GM12865 (cell line): ENCODE results near the gene ACOX3.

Experiments
- DNase-seq: peaks from one replicate; pipeline ENCODE4 v3.0.0; 2010; ENCODE audit warnings: low read depth
- H3K4me3 ChIP-seq: 2 replicates; pipeline ENCODE4 v1.5.1; 2011; ENCODE audit warnings: mild to moderate bottlenecking, low read depth, low read length, control low read depth
- CTCF ChIP-seq: IDR thresholded peaks from 2 replicates; pipeline ENCODE4 v1.5.1; 2011; ENCODE audit warnings: low read length, control low read depth, low read depth, inconsistent platforms; ENCODE audit not compliant: insufficient read depth; ENCODE audit errors: missing control alignments

The ACOX3 gene

DNA sequence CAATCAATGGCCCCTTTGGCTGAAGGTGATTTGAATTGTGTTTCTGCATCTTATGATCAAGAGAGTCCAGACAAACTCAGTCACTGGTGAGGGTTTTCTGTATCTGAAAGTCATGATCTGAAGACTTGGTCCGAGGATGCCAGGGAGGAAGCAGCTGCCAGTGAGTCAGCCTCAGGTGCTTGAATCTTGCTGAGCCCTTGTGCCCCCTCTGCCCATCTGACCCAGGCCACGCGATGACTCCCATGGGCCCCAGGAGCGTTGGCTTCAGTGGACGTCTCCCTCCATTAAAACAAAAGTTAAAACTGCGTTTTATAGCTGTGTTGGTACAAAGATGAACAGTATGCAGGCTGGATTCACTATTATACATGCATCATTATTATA, 109.0 kb downstream of the ACOX3 start:
- DNase-seq = no peak
- TF ChIP-seq CTCF = no peak
- H3K4me3 ChIP-seq = no peak overlapping the region

DNA sequence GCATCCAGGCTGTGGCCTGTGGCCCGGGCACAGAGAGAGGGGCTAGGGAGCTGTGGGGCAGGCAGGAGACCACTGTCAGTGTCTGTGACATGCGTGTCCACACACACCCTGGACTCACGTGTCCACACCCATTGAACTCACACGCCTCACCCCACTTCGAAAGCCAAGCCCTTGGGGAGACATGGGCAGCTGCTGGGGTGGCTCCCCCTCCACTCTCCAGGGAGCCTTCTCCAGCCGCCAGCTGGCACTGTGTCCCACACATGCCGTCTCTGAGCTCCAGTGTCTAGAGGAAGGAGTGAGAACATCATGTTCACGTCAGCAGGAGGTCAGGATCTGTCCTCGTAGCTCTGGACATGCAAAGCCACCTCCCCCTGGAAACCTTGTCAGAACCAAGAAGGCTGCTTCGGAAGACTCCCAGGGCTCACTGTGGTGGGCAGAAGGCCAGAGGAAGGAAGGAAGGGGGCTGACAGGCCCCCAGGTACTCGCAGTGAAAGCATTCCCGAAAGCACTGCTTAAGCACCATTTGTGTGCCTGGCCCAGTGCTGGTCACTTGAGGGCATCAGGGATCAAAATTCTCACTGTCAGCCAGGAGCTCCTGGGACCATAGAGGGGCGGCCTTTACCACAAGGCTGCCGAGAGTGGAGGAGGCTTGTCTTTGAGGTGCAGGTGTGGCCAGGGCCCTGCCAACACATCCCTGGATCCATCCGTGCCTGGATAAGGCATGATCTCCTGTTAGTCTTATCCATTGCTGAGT, 109.5 kb downstream of the ACOX3 start:
- TF ChIP-seq CTCF = no peak
- DNase-seq = no peak
- H3K4me3 ChIP-seq = no peak overlapping the region

DNA sequence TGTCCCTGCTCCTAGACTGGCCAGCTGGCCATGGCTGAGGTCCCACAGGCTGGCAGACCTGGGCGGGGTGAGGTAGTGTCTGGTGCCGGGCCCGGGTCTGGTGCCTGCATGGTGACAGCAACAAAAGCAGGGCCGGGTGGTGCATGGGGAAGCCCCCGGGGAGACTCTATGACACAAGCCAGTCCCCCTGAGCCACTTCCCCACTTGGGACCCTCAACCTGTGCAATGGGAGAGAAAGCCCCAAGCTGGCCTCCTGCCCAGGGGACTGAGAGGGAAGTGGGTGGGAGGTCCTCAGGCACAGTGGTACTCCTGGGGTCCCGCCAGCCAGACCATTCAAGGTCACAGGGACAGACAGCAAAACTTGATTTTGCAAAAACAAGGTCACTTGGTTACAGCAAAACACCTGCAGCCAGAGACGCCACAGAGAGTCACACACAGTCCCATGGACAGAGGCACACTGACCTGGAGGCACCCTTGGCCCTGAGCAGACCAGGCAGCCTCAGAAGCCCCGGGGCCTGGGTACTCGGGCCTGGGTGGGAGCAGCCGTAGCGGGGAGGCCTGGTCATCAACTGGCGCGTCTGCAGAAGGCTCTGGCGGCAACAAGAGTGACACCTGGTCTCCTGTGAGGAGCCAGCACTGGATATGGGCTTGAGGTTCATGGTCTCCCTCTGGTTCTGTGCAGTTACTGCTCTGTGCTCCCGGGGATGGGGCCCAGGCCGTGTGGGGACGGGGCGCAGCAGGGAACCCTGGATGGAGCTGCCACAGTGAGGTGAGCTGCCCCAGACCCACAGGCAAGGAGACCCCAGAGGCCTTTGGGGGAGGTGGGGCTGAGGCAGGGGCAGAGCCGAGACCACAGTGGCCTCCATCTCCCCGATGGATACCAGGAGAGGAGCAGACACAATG, 110.4 kb downstream of the ACOX3 start:
- TF ChIP-seq CTCF = no peak
- DNase-seq = no peak
- H3K4me3 ChIP-seq = no peak overlapping the region

DNA sequence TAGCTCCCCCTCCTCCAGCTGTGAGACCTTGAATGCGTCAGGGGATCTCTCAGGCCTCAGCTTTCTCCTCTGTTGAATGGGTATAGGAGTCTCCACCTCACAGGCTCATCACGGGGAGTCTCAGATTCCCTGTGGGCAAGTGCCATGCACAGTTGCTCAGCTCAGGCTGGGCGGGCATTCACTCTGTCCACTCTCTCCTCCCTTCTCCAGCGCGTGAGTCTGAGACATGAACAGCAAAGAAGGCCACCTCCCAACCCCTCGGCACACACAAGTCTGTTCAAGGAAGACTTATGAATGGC, 111.0 kb downstream of the ACOX3 start:
- no peak for DNase-seq
- no peak for TF ChIP-seq CTCF
- no peak overlapping the region for H3K4me3 ChIP-seq

DNA sequence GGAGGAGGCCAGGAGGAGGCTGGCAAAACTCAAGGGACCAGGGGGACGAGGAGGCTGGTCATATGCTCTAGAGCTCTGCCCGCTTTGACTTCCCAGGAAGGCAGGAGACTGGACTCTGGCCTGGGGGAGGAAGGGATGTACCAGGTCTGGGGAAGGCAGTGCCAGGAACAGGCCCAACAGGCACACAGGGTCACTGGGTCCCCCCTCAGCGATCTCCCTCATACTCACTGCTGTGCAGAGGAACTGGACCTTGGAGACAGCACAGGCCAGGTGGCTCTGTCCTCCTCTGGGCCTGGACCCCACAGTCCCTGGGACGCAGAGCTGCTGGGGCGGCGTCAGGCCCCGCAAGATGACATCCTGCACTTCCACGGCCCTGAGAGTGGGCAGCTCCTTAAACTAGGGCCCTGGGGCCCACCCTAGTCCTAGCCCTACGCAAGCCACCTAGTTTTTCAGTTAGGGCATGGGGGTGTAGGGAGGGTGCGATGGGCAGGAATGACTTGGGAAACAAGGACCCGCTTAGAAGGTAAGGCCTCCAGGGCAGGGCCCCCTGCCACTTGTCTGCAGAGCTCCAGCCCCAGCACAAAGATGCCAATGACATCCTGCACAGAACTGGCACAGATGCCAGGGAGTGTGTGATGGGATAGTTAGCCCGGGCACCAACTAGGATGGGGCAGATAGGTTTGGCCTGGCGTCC, 111.5 kb downstream of the ACOX3 start:
- no peak overlapping the region for H3K4me3 ChIP-seq
- DNase-seq = no peak
- TF ChIP-seq CTCF = no peak

DNA sequence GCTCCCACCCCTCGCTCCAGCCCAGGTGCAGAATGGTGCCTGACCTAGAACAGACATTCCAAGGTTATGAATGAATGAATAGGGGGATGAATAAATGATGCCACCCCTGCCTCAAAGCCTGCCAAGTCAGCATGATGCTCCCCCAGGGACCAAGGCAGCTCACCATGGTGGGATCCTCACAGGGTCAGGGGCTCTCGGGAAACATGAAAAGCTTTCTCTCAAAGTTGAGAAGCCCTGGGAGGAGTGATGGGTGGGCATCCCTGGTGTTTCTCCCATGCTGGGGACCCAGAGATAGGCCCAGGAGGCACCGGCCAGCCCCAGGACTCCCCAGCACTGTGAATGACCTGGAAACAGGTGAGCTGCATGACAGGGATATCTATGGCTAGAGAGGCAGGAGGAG, 112.1 kb downstream of the ACOX3 start:
- no peak overlapping the region for H3K4me3 ChIP-seq
- no peak for TF ChIP-seq CTCF
- DNase-seq = no peak
